DMS79 (cell line): ENCODE results near the gene P2RX1.

Experiments used
- DNase-seq: peaks from one replicate; lab custom pipeline; 2025; lab: John Stamatoyannopoulos, UW

The P2RX1 gene

GRCh38 chr17:3924512-3925350, 8.5 kb upstream of the P2RX1 start:
- no peak for DNase-seq

DNA sequence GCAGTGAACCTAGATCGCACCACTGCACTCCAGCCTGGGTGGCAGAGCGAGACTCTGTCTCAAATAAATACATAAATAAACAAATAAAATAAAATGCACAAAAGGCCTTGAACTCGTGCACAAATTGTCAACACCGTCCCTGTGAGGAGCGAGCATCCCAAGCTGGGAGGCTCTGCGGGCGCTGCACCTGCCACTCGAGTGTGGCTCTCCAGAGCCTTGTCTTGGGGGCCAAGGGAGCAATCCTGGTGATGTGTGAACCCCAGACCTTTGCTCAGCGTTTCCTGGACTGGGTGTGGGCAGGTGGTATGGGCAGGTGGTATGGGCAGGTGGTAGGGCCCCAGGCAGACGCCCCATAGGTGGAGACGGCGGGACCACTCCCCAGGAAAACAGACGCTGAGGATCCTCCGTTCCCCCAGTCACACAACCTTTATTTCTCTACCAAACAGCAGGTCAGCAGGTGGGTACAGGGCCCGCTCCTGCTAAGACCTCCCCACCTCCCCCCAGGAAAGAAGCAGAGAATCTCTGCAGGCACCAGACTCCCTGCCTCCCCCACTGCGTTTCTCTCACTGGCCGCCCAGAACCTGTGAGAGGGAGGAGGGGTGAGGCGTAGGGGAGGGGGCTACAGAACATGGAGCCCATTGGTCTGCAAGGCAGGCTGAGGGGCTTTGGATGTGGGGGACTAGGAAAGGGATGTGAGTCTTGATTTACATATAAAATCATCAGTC, 7.4 kb upstream of the P2RX1 start:
- DNase-seq = no peak

GRCh38 chr17:3922765-3923164, 6.5 kb upstream of the P2RX1 start:
- no peak for DNase-seq

DNA sequence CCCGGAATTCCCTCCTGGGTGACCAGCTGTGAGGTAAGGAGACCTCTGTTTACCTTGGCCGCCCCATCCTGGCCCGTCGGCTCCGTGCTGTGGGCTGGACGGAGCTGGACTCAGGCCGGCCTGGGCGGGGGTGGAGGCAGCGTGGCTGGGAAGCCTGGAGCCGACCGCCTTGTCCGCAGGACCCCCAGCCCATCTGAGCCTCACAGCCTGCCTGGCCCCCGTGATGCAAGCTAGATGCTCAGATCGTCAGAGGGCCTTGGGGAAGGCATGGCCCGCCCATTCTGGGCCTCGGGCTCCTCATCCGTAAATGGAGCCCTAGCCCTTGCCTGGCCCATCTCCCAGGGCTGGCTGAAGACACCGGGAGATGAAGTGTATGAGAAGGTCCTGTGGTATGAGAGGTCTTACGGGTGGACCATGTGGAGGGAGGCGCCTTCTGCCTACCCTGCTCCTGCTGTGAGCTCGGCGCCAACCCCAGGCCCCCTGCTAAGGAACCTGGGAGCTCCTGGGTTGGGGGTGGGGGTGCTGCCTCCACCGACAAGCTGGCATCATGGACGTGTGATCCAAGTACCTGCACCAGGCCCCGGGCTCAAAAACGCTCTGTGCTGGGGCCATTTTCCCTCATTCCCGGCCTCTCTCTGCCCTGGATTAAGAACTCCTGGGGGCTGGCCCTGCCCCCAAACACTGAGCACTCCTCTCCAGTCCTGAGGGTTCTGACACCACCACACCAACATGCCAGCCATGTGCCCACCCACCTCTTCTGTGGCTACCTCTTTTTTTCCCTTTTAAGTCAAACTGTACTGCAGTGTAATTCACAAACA, 5.4 kb upstream of the P2RX1 start:
- DNase-seq = no peak

DNA sequence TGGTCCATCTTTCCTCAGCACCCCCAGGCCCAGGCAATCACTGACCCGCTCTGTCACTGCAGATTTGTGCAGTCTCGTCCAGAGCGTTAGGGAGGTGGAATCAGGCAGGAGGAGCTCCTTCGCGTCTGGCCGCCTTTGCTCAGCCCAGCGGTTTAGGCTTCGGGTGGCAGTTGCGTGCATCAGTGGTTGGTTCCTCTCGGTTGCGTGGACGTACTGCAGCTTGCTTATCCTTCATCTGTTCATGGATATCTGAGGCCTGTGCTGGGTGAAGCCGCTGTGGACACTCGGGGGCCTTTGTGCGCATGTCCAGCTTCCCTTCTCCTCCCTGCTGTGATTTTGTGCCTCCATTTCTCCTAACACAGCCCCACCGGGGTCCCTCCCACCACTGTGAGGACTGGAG, 4.7 kb upstream of the P2RX1 start:
- no peak for DNase-seq

GRCh38 chr17:3919123-3919624, 2.9 kb upstream of the P2RX1 start:
- no peak for DNase-seq

- no peak for DNase-seq
Measured at GRCh38 chr17:3918372-3919122, 2.3 kb upstream of the P2RX1 start.

DNA sequence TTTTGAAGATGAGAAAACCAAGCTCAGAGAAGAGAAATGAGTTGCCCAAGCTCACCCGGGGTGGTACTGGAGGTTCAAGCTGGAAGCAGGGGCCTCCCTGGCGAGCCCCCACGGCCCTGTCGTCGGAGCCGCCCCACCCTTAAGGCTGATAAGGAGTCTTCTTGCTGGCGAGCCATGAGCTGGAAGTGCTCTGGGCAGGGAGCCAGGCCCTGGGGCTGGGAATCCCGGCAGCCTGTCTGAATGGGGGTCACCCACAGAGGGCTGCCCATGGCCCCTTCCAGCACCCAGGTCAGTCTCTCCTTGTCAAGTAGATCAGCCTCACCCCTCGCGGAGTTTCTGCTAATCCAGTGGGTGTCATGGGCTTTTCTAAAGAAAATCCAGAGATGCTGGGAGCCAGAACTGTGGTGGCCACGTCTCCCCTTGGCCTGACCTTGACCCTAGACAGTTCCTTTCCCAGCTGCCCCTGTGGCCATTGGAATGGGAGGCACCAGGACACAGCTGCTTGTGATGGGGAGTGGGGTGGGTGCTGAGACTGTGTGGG, 1.2 kb upstream of the P2RX1 start:
- peak; percentile 52 for DNase-seq

GRCh38 chr17:3916825-3917224, 560 bp upstream of the P2RX1 start:
- DNase-seq = no peak

- no peak for DNase-seq
Measured at GRCh38 chr17:3915581-3915994, 677 bp downstream of the P2RX1 start.

DNA sequence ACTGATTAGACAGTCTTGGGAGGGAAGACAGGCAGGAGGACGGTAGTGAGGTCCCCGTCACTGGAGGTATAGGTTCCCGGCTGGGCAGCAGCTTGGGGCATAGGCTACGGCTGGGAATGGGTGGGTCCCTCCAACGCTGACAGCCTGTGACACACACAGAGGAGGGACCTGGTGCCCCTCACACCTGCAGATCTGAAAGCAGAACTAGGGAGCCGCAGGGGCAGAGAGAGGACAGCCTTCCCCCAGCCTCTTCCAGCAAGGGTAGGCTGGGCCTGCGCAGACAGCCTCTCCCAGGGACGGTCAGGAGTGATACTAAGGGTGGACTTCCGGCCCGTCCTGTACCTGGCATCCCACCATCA, 2.0 kb downstream of the P2RX1 start:
- no peak for DNase-seq

DNA sequence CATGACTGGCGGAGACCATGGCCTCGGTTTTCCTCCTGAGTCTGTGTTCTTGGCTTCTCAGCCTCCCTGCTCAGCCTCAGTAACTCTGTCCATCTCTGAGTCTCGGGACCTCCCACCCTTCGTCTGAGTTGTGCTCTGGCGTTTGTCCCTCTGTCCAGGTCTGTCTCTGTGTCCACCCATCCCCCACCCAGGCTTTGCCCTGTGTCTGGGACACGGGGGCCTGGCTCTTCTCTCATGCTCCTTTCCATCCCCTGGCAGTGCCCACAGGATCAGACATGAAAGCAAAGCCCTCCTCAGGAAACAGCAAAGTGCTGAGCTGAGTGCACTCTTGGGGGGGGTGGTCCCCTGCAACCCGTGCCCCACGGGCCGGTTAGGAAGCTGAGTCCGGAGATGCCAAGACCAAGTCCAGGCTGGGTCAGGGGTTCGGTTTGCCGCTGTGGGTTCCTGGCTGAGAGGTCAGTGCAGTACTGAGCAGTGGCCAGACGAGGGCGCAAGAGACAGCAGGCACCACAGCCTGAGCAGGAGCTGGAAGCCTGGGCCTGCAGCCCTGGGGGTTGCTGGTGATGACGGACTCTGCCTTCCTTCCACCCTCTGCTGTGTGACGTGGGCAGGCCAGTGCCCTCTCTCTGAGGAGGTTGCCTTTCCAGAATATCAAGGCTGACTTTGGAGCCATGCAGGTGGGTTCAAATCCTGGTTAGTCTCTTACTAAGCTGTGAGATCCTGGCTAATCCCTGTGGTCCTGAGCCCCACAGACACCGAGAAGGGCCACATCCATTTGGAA, 2.5 kb downstream of the P2RX1 start:
- no peak for DNase-seq

DNA sequence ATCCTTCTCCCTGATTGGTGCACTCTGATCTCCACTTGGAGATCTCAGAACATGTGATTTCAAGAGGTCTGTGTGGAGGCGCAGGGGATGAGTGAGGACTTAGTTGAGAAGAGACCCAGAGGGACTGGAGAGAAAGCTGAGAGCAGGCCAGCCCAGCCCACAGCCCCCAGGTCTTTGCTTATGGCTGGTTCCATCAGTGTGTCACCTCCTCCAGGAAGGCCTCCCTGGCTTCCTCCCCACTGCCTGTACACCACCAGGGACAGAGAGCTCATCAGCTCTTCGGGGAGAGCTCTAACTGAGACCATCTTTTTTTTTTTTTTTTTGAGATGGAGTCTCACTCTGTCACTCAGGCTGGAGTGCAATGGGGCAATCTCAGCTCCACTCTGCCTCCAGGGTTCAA, 3.4 kb downstream of the P2RX1 start:
- no peak for DNase-seq

DNA sequence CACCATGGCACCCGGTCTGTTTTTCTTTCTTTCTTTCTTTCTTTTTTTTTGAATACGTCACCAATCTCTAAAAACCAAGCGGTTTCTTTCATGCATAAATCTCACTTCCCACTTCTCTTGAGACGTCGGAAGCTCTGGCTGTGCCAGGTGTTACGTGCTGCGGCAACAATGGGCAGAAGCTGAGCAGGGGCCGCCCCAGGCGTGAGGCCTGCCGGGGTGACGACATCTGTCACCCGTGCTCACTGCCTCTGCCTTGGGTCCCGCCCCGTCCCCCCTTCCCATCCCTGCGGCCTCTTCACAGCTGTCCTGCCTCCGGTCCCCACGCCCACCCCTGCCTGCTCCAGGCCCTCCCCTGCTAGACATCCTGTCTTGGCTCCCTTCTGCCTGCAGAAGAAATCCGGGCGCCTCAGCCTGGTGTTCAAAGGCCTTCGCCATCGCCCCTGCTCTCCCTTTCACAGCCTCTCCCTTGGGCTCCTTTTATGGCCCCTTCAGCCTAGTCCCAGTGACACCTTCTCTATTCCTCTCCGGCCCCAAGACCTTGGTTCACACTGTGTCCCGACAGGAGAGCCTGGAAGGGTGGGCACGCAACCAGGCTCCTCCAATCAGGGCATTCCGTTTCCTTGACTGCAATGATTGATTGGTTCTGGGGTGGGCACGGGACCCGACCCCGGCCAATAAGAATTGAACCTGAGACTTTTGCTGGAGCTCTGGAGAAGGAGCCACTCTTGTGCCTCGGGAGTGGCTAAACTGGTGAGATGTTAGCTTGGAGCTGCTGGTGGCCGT, 4.8 kb downstream of the P2RX1 start:
- DNase-seq = no peak

DNA sequence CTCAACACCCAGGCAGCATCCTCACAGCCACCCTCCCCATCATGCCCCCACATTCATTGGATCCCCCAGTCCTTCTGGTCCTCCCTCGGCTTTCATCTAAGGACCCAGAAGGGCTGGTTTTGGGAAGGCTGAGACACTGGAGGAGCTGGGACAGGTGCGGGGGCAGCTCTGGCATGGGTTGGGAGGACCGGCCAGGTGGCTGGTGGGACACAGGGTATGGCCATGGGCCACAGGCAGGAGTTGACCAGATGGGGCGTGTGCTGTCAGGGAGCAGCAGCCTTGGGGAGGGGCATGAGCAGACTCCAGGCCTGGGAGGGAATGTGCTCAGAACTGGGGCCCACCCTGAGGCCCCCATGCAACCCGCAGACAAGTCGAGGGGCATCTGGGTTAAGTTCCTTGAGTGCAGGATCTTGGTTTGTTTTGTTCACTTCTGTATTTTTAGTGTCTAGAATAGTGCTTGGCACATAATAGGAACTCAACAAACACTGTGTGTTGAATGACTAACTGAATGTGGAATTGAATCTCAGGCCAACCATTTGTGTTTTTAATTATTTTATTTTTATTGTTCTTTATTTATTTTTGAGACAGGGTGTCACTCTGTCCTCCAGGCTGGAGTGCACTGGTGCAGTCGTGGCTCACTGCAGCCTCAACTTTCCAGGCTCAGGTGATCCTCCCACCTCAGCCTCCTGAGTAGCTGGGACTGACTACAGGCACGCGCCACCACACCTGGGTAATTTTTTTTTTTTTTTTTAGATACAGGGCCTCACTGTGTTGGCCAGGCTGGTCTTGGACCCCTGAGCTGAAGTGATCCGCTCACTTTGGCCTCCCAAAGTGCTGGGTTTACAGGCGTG, 5.6 kb downstream of the P2RX1 start:
- no peak for DNase-seq

DNA sequence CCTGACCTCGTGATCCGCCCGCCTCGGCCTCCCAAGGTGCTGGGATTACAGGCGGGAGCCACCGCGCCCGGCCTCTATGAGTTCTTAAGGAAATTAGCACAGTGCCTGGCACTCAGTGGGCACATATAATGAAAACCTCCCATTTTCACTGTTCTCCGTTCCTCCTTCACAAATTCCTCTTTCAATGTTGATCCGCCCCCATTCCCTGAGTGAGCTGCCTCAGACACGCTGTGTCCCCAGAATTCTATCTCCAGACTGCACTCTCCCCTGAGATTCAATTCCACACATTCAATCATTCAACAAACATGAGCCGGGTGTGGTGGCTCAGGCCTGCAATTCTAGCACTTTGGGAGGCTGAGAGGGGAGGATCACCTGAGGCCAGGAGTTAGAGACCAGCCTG, 7.0 kb downstream of the P2RX1 start:
- DNase-seq = no peak

DNA sequence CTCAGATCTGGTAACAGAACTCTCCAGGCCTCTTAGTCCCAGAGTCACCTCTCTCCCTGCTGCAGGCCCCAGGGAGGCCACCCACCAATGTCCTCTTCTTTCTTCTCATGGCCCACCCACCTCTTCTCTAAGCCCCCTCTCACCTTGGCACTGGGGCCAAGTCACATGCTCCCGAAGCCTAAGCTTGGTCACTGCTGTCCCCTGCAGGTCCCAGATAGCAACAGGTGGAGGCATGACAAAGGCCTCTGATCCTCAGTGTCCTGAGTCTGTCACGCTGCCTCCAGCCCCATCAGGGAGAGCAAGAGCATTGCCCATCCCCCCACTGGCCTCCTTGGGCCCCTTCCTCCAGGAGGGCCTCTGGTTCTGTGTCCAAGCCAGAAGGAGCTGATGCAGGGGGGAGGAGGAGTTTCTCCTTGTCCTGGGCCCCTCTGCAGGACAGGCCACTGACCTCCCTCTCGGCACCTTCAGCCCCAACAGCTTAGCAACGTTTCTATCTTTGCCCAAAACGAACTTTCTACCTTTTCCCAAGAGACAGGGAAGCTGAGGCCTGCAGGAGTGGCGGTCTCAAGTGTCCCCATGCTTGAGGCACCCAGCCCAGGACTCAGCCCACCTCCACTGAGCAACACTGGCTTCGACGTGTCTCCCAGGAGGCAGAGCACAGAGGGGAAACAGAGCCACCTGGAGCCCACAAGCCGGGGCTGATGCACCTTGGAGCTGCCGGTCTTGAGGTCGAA, 8.6 kb downstream of the P2RX1 start:
- no peak for DNase-seq

GRCh38 chr17:3906881-3907280, 9.4 kb downstream of the P2RX1 start:
- DNase-seq = no peak
